ENCODE measurements around the gene SETX.

SETX gene

GRCh38 chr9:132239999-132240840, 114.6 kb downstream of the SETX start:
- no peak for DNase-seq

DNA sequence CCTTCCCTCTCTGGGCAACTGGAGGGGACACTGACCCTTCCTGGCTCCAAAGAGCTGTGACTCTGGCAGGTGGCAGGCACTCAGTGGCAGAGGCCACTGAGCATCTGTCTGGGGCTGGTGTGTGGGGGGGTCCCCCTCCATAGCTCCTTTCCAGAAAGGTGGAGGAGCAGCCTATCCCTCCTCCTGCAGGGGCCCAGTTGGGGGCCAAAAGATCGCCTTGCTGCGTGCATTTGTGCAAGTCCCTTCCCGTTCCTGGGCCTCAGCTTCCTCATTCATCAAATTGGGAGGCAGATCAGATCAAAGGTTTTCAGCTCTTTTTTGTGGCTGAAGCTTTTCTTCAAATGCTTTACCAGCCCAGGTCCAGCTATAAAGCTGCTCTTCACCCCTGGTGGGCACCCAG, 115.3 kb downstream of the SETX start:
- no peak for DNase-seq

DNA sequence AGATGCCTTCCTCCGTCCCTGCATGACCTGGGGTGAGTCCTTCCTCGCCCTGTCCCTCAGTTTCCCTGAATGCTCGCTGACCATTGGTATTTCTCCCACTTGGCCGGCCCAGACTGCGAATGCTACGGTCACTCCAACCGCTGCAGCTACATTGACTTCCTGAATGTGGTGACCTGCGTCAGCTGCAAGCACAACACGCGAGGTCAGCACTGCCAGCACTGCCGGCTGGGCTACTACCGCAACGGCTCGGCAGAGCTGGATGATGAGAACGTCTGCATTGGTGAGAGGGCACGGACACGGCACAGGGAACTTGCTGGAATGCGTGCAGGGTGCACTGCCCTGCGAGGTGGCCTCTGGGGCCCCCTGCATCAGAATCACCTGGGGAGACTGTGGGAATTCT, 115.8 kb downstream of the SETX start:
- DNase-seq = no peak

- no peak for DNase-seq
Measured at GRCh38 chr9:132238026-132238972, 116.5 kb downstream of the SETX start.

DNA sequence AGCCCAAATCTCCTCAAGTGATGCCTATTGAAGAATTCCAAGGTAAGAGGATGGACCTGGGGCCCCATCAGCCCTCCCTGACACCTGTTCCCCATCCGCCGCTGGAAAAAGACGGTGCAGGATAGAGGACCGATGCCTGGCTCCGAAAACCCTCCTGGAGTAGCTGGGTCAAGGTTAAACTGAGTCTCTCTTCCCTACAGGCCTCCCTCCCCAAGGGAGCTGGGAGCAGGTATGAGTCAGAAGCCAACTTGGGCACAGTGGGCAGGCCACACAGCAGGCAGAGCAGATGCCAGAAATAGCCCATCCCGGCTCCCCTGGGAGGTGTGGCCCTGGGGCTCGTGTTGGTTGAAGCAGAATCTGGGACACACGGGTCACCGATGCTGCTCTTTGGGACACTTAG, 117.3 kb downstream of the SETX start:
- DNase-seq = no peak

DNA sequence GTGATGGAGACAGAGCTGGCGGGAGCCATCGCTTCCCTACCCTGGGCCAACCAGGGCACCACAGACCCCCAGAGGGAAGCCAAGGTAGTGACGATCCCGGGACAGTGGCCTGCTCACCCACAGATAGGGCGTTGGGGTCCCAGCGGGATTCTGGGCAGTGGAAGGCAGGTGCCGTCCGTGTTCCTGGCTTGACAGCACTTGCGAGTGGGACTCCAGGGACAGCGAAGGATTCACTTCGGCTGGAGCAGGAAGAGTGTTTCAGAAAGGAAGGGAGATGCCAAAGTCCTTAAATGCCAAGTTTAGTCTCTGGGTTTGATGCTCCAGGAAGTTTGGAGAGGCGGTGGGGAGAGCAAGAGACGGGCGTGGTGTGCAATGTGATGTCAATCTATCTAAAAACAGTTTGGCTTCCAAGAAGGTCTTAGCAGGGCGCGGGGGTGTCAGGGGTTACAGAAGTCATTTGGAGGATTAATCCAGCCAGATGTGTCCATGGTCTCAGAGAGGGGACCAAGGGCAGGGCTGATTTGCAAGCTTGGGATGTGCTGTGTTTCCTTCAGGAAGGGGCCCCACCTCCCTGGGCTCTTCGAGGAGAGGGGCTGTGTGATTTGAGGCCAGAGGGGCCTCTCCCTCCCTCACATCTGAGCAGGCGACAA, 118.0 kb downstream of the SETX start:
- no peak for DNase-seq

GRCh38 chr9:132235894-132236661, 118.7 kb downstream of the SETX start:
- DNase-seq = peak; percentile 80

GRCh38 chr9:132235125-132235524, 119.7 kb downstream of the SETX start:
- no peak for DNase-seq

GRCh38 chr9:132234535-132234934, 120.3 kb downstream of the SETX start:
- DNase-seq = no peak

DNA sequence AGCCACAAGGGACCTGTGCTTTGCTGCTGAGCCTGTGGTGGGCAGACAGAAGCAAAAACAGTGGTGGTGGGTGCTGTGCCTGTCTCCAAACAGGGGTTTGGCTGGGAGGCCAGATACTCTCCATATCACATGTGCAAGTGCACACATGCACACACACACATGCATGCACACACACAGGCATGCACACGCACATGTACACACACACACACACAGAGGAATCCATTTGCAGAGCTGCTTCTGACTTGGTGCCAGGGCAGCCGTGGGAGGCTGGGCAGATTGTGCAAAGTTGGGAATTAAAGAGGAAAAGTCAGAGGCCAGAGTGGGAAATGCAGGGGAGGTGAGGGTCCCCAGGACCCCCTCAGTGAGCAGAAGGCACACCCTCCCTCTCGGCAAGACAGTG, 121.6 kb downstream of the SETX start:
- DNase-seq = no peak

DNA sequence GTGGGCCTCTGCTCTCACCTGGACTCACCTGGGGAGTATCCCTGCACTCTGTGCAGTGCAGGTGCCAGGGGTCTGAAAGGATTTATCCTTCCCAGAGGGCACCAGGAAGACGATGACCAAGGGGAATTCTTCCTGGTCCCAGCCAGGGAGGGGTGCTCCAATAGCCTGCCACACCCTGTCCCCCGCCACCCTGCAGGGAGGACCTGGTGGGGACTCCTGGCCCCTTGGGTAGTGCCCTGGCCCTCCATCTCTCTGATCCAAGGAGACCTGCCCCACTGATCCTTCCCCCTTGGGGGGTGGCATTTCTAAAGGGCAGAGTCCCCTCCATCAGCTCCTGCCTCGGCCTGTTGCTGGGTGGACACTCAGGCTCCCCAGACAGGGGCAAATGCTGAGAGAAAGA, 122.3 kb downstream of the SETX start:
- DNase-seq = no peak

DNA sequence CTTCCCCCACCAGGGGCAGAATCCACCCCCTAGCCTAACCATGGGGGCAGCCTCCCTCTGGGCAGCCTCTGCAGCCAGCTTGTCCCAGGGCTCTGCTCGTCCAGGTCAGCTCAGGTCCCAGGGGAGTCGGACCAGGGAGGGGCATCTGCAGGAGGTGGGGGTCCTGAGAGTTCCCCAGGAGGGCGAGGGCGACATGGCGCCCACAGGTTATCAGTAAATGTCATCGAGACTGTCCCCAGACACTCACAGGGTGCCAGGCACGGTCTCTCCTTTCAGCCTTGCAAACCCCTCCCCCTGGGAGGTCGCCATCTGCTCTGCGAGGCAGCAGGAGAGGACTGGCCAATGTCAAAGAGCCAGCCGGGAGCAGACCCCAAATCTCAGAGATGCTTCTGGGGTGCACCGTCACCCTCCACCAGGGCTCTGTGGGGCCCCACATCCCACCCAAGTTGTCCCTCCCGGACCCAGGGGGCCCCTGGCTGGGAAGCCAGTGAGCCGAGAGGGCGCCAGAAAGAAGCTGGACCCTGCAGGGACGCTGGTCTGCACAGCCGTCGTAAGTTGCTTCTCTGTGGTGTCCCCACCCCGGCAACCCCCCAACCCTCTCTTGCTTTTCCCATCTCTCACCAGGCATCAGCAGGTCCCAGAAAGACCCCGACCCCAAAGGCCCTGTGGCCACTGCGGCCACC, 123.6 kb downstream of the SETX start:
- no peak for DNase-seq

DNA sequence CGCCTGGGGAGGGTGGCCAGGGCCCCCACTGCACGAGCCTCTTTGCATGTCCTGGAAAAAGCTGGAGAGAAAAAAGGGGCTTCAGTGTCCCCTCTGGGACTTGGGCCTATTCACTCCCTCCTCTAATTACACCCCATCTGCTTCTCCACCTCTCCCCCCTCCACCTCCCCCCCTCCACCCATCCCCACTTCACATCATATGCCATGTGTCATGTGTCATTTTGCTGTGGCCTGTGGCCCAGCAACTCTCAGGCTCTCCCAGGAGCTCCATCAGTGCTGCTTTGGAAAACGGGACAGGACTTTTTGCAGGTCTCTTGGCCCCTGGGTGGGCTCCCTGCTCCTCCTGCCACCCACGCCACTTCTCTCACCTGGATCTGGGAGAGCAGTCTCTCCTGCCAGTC, 124.2 kb downstream of the SETX start:
- DNase-seq = no peak

DNA sequence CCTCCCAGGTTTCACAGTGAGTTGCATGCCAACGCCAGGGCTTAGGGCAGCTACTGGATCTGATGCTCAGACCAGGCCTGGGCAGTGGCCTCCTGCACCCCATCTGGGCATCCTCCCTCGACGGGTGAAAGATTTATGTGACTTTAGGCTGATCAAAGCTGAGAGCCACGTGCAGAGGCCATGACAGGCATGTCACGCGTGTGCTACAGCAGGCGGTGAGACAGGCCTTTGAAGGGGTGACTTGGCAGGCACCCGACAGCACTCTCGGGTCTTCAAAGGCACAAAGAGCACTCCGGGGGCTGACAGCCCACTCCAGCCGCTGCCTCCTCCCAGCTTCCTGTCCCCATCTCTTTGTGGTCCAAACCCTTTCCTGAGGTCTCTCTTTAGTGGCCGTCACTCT, 126.7 kb downstream of the SETX start:
- DNase-seq = no peak

DNA sequence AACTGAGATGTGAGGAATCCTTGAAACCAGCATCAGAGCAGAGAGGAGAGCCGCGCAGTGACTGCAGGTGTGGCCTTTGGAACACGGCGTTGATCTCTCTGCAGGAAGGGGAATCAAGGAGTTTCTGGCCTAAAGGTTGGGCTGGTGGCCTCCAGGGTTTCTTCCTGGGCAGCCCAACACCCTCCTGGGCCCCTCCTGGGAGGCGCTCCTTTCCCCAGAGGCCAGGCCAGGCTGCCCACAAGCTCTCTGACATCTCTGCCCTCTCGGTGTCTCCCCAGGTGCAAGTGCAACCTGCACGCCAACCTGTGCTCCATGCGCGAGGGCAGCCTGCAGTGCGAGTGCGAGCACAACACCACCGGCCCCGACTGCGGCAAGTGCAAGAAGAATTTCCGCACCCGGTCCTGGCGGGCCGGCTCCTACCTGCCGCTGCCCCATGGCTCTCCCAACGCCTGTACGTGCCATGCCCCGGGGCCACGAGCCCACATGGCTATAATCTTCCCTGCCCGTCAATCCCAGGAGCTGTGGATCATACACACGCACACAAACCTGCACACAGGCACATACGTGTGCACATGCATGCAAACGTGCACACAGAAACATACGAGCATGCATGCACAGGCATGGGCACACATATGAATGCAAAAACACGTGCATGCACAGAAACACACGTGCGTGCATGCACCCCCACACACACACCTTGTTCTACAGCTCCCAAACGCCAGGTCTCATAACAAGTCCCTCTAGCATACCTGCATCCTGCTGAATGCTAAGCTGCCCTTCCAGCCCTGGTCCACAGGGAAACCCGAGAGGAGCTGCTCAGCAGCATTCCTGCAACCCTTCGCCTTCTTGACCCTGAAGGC, 128.0 kb downstream of the SETX start:
- DNase-seq = no peak

DNA sequence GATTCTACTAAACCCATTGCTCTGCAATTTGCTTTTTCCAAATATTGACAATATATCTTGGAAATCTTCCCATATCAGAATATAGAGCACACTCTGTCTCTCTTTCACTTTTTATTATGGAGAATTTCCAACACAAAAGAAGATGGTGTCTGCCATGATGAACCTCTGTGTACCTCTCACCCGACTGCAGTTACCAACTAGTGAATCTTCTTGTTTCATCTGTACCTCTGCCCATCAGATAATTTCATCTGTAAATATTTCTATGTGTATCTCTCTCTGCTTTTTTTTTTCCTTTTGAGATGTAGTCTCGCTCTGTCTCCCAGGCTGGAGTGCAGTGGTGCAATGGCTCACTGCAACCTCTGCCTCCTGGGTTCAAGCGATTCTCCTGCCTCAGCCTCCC, 130.1 kb downstream of the SETX start:
- no peak for DNase-seq

GRCh38 chr9:132221941-132222340, 132.8 kb downstream of the SETX start:
- no peak for DNase-seq

DNA sequence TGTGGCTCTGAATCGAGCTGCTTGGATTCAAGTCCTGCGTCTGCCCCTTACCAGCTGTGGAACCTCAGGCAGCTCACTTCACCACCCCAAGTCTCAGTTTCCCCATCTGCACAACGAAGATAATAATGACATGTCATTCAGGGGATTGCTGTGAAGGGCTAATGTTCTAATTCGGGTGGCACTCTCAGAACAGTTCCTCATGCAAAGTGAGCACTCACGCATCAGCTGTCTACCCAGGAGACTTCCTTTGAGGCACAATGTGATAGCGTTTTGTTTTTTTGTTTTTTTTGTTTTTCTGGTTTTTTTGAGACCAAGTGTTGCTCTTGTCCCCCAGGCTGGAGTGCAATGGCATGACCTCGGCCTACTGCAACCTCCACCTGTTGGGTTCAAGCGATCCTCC, 136.6 kb downstream of the SETX start:
- no peak for DNase-seq

GRCh38 chr9:132216861-132217619, 137.7 kb downstream of the SETX start:
- DNase-seq = no peak

- no peak for DNase-seq
Measured at GRCh38 chr9:132214027-132214622, 140.7 kb downstream of the SETX start.
